Choroid plexus epithelial cell (primary cell): Measurements from ENCODE around the gene MTHFD2L.
A peak's percentile ranks its signal among the peaks of the same experiment; 100 is the strongest.

Source experiments
- DNase-seq: peaks from one replicate; pipeline ENCODE4 v3.0.0-alpha.2; 2010; ENCODE audit warnings: low read depth
- H3K4me3 ChIP-seq: 2 replicates; pipeline ENCODE4 v1.5.1; 2011; ENCODE audit warnings: low read depth, mild to moderate bottlenecking, control low read depth, low read length, moderate library complexity
- CTCF ChIP-seq: conservative IDR thresholded peaks from 2 replicates; pipeline ENCODE4 v1.5.1; 2011; ENCODE audit warnings: low read depth, mild to moderate bottlenecking, control low read depth, inconsistent platforms, low read length, moderate library complexity

Gene MTHFD2L

GRCh38 chr4:74328501-74328900 is 170.6 kb downstream of the MTHFD2L start:
- TF ChIP-seq CTCF, result no peak
- H3K4me3 ChIP-seq, result no peak overlapping the region
- DNase-seq, result no peak

GRCh38 chr4:74329307-74329706 is 171.4 kb downstream of the MTHFD2L start:
- H3K4me3 ChIP-seq, result no peak overlapping the region
- no peak for DNase-seq
- no peak for TF ChIP-seq CTCF

GRCh38 chr4:74330295-74330750 is 172.4 kb downstream of the MTHFD2L start:
- peak; percentile 24 for DNase-seq
- no peak overlapping the region for H3K4me3 ChIP-seq
- no peak for TF ChIP-seq CTCF

GRCh38 chr4:74331252-74331651 is 173.3 kb downstream of the MTHFD2L start:
- TF ChIP-seq CTCF, result no peak
- no peak overlapping the region for H3K4me3 ChIP-seq
- no peak for DNase-seq

- no peak for DNase-seq
- no peak overlapping the region for H3K4me3 ChIP-seq
- no peak for TF ChIP-seq CTCF
These were observed 174.0 kb downstream of the MTHFD2L start for GRCh38 chr4:74331944-74332343.

- no peak for DNase-seq
- TF ChIP-seq CTCF, result no peak
- no peak overlapping the region for H3K4me3 ChIP-seq
These were observed 176.7 kb downstream of the MTHFD2L start for GRCh38 chr4:74334636-74335035.

- no peak for TF ChIP-seq CTCF
- no peak overlapping the region for H3K4me3 ChIP-seq
- no peak for DNase-seq
These were observed 177.6 kb downstream of the MTHFD2L start for GRCh38 chr4:74335341-74336021.
